B cell (primary cell): ENCODE data around the gene OR2AK2.
"Not testable (repeated sequence)": the region's sequence is repeated elsewhere in the genome, so short reads cannot be mapped to it uniquely, and the experiment has no call there.

Experiments
- CTCF ChIP-seq: fragments of 200-600 bp; IDR thresholded peaks from one replicate; pipeline ENCODE4 v1.8.0; 2022; ENCODE audit warnings: antibody characterized with exemption, mild to moderate bottlenecking
- EZH2 ChIP-seq: IDR thresholded peaks from 2 replicates; pipeline ENCODE4 v1.6.1; 2012; ENCODE audit warnings: borderline replicate concordance, low read depth, mild to moderate bottlenecking, moderate library complexity, low read length; ENCODE audit not compliant: insufficient read depth, poor library complexity, severe bottlenecking

GRCh38 chr1:247936965-247937734 is 27.9 kb upstream of the OR2AK2 start:
- TF ChIP-seq CTCF: peak; percentile 88
- TF ChIP-seq EZH2: not testable (repeated sequence)
